HG02938 (cell line): Measurements from ENCODE around the gene FOXA2.
"Not testable (repeated sequence)": the region's sequence is repeated elsewhere in the genome, so short reads cannot be mapped to it uniquely, and the experiment has no call there.

Experiments
- ATAC-seq: cut with Tn5 transposase; IDR thresholded peaks from one replicate; pipeline ENCODE4 v1.9.1; 2021; ENCODE audit warnings: mild to moderate bottlenecking, moderate library complexity; ENCODE audit not compliant: unreplicated experiment

FOXA2 gene

DNA sequence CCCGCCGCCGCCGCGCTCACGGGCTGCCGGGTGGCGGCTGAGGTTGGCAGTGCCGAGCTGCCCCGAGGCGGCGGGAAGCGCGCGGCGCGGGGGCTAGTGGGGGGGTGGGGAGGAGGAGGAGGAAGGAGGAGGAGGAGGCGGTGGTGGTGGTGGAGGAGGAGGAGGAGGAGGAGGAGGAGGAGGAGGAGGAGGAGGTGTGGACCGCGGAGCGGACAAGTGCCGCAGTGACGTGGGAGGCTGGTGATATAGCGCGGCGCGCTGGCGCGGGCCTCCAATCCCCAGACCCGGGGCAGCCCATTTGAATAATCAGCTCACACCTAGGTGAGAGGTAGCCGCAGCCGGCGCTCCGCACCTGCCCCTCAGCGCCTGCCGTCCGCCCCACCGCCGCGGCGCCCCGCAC, at the start of gene FOXA2:
FOXA2 (minus strand) TSS at position 51 of the 400 bp plus-strand sequence. CDS start 294 bp downstream, outside the sequence.
- no peak for ATAC-seq

DNA sequence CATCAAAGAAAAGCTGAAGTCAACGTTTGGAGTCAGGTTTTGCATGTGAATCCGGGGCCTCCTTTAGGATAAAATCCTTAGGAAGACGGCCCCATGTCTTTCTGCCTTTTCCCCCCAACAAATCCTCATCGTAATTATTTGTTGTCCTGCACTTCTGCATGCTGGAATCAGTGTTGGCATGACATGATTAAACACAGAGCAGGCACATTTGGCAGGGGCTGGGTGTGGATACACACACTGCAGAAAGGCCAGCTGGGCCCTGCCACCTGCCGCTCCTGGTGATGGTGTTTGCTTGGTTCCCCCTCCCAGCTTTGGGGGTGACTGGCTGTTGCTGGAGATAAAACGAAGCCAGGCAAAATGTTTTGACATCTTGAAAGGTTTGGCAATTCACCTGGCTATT, 46.3 kb upstream of the FOXA2 start:
- ATAC-seq, result no peak

DNA sequence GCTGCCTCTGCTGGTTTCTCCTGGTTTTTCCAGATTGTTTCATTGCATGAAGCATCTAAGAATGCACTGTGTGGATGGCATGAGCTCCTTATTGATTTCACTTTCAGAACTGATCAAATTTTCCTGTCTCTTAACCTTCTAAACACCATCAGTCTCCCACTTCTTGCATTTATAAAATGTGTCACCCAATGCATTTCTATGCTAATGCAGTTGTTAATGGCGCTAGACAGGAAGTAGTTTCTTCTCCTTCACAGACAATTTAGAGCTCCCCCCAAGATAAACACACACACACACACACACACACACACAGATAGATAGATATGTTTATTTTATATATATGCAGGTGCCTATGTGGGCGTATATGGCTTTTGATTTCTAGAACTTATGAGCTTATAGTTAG, 45.6 kb upstream of the FOXA2 start:
- no peak for ATAC-seq

DNA sequence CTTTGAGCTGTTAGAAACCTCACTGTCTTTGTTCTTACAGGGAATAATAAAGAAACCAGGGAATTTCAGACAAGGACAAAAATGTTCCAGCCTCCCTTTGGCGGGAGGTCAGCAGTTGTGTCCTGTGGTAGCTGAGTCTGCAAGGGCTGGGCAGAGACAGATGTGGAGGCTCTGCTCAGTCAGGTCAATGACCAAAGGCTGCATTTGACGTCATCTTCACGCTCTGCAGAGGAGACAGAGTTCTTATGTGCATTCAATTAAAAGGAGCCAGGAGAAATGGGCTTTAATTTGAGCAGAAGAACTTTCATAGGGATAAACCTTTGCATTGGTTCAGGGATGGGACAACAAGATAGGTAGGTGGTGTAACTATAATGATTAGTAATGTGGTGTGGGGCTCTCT, 45.1 kb upstream of the FOXA2 start:
- no peak for ATAC-seq

DNA sequence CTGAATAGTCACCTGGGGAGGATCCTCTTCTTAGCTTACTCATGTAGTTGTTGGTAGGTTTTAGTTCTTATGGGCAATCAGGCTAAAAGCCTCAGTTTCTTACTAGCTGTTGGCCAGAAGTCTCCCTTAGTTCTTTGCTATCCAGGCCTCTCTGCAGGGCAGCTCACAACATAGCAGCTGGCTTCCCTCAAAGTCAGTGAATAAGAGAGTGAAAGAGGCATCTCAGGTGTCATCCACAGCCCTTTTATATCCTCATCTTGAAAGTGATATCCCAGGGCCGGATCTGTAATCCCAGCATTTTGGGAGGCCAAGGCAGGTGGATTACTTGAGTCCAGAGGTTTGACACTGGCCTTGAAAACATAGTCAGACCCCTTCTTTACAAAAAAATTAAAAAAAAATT, 42.1 kb upstream of the FOXA2 start:
- no peak for ATAC-seq

DNA sequence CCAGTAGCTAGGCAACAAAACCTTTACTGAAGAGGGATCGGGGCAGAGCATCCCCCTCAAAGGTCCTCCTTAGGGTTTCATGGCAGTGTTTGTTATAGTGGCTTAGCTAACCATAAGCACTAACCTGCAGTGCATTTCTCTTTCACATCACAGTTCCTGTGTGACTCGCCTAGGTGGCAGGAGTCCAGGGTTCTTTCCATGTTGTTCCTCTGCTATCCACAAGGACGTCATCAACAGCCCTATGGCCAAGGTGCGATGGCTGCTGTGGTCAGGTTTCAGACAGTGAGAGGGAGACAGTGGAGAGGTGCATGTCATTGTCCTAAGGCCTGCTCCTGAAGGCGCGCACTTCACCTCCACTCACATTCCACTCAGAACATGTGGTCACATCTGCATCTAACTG, 38.8 kb upstream of the FOXA2 start:
- no peak for ATAC-seq

DNA sequence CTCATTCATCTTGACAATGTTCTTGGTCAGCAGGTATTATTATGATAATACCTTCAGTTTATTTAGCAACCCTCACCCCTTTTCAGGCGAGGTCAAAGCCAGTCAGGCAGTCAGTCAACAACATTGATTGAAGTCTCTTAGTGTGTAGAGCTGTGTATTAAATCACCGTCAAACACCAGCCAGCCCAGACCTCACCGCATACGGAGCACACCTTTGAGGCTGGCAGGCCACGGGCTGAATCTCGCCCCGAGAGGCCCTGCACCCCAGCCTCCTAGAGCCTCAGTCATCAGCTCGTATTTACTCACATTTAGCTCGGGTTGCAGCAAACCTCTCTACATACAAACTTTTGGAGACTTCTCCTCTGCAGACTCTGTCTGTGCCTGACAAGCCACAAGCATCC, 36.0 kb upstream of the FOXA2 start:
- ATAC-seq, result no peak

DNA sequence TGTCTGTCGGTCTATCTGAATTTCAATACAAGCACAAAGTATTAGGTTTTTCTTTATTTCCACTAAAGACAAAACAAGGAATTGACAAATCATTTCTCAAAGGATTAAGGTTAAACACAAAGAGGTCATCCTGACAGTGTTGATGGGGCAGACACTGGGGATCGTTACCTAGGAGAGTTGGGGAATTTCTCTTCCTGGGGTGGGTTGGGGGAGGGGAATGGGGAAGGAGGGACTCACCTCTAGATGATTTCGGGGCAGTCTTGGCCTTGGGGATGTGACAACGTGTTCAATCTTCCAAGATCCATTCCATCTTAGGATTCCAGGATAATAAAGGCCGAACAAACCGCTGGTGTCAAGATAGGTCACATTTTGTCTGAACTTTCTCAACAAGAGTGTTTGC, 35.4 kb upstream of the FOXA2 start:
- ATAC-seq, result no peak

DNA sequence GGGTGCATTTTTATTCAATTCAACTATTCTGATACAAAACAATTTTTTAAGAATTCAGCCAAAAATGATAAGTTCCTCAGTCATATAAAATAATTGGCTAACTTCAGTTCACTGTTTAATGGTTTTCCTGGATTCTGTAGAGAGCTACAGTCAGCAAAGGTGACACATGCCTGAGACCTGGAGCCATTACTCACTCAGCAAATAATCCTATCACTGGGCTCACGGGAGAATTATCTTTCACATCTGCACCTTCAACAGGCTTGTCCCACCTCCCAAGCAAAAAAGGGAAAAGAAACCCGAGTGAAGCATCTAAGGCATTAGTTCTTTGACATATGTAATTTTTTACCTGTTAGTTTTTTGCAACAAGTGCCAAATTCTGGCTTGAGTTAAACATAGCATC, 34.9 kb upstream of the FOXA2 start:
- ATAC-seq, result no peak

DNA sequence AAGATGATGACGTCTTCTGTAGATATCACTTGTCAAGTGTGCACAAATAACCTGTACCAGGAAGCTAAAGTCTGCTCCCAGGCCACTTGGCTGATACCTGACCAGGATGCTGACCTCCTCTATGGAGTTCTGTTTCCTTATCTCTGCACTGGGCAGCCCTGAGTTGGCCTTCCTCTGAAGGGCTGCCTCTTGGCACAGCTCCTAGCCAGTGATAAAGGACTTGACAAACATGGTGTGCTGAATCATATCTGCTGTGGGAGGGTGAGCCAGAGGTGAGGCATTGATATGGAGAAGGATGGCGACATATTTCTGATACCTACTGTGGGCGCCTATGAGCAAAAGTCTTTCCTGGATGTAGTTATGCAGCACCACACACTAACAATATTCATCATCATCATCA, 32.8 kb upstream of the FOXA2 start:
- ATAC-seq, result no peak

DNA sequence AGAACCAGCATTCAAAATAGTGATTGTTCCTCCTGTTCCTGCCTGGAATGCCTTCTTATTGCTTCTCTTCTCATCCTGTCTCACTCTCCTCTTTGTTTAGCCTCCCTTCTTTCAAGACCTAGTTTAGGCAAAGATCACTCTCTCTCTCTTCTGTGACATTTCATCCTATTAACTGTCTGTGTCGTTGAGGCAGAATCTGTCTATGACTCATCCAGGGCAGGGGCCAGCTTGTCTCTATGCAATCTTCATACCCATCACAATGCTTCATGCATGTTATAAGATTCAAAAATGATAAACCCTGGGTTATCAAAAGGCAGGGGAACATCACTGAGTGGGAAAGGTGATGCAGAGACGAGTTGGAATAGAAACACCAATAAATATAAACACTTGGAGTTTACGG, 32.2 kb upstream of the FOXA2 start:
- no peak for ATAC-seq

DNA sequence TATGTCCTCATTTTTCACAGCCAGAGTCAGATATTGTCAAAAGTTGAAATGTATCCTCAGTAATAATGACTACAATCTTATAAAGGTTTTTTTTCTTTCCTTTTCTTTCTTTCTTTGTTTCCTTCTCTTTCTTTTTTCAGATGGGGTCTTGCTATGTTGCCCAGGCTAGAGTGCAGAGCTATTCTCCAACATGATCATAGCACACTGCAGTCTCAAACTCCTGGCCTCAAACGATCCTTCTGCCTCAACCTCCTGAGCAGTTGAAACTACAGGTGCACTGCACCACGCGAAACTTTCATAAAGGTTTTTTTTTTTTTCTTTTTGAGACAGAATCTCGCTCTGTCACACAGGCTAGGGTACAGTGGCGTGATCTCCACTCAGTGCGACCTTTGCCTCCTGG, 31.1 kb upstream of the FOXA2 start:
- ATAC-seq, result no peak

DNA sequence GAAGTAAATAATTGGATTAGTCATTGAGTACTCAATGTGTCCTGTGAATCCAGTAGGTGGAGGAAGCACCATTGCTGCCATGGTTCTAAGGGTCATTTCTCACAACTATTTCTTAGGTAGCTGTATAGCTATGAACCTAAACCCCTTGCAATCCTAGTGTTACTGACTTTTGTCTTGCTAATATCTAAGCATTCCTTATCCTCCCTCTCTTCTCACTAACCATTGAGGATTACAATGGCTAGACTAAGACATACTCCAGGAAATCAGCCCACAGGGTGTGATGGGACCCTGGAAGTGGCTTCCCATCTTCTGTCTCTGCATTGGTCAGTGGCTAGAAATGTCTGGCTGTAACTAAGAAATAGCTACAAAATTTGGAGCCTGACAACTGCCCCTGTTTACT, 27.3 kb upstream of the FOXA2 start:
- no peak for ATAC-seq

DNA sequence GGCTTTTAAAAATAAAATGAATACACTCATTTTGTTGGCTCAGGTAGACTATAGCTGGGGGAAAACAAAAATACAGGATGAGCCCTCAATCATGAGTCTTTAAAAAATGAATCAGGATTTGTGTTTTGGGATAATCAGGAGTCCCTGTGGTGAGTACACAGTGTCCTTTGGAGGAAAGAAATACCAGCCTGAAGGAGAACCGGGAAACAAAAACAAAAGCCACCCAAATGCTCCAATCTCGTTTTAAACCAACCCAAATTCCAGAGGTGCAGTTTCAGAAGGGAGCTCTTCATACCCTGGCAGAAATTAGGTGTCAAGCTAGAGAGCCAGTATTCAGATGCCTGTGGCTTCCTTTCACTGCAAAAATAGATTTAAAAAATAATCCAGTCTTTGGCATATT, 23.3 kb upstream of the FOXA2 start:
- ATAC-seq, result no peak

DNA sequence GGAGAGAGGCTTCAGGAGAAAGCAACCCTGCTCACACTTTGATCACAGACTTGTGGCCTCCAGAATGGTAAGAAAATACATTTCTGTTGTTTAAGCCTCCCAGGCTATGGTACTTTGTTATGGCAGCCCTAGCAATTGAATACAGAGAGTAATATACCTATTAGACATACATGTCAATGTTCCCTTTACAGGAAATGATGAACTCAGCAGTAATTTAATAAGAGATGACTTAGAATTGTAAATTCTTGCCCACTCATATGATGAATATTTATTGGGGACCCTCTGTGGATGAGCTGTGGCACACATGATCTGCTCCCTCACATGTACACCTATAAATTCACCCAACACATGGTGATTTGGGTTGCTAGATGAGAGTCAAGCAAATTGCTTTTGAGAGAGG, 20.4 kb upstream of the FOXA2 start:
- ATAC-seq, result no peak

DNA sequence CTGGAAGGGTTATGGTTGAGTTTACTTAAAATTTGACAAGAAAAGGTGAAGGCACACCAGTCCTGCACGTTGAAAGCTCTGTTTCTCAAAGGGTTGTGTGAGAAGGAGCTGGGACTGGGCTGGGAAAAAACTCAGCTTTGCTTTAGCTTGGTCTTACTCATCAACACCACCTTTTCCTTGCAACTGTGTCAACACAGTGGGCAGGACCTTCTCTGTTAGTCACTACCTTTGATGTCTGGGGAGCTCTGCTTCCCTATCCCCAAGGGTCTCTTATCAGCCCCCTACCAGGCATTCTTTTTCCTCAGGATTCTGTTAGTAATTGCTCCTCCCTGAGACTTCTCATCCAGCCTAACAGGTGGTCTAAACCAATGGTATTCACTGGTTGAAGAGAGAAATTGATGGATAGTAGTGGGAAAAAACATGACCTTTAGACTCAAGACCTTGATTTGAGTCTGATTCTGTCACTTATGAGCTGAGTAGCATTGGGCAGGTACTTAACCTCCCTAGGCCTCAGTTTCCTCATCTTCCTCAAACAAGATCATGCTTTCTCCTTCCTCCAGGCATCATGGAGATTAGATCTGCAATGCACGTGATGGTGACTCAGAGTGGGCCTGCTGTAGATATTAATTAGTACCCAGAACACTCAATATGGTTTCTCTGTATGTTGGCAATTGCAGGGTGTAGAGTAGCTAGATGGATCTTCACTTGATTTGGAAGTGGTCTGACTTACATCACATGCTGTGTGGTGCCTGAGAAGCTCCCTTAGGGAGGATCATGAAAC, 17.2 kb upstream of the FOXA2 start:
- ATAC-seq, result no peak

DNA sequence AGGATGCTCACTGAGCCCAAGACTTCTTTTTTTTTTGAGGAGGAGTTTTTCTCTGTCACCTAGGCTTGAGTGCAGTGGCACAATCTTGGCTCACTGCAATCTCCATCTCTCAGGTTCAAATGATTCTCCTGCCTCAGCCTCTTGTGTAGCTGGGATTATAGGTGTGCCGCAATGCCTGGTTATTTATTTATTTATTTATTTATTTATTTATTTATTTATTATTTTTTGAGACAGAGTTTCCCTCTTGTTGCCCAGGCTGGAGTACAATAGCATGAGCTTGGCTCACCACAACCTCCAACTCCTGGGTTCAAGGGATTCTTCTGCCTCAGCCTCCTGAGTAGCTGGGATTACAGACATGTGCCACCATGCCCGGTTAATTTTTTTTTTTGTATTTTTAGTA, 14.9 kb upstream of the FOXA2 start:
- not testable (repeated sequence) for ATAC-seq

DNA sequence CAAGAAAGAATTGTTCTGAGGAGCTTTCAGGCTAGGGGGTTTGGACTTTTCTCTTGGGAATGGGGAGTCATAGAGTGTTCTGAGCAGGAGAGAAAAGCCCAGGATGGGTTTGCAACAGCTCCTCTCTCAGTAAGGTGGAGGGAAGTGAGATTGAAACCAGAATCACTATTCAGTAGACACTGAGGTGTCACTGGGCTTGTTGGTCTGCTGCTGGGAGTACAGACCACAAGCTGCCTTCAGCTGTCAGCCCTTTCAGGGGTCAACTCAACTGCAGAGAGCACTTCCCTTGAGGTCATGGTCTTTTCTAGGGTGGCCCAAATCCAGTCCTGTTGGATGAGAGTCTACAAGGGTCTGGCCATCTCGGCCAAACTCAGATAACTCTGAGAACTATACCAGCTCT, 12.9 kb upstream of the FOXA2 start:
- no peak for ATAC-seq

DNA sequence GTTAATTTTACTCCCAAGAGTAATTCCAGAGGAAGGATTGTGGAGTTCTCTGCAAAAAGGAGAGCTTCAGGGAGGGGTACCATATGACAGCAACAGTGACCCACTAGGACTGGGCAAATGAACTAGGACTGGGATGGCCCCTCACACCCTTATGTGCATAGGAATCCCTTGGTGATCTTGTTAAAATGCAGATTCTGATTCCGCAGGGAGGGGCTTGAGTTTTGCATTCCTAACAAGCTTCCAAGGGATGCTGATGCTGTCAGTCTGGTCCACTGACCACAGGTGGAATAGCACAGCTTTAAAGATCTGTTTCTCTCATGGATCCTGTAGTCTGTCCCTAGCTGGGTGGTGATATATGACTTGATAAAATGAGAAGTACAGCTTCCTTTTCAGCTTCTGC, 6.3 kb upstream of the FOXA2 start:
- ATAC-seq, result no peak

DNA sequence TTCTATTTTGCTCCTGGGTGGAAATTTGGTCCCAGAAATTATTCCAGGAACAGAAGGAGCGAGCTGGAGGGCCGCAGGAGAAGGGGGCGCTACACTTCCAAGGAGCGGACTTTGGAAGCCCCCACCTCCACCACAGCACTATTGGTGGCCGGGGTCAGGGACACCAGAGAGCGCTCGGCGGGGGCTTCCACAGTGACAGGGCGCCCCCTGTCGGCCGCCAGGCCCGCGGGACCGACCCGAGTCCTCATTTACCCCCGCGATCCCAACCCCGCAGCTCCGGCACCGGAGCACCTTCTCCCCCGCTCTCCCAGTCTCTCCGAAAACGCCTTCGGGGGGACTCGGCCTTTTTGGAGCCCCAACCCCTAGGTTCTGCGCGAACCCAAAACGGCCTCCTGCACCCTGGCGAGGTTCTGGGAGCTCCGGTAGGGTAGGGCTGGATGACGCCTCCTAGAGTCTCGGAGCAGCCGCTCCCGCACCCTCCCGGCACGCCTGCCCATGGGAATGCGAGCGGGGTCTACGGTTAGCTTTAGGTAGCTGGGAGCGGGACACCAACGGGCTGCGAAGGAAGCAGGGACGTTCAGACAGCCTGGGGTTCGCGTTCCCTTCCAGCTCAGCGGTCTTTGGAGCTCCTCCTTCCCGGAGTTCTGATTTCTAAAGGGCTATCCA, 2.4 kb upstream of the FOXA2 start:
- ATAC-seq, result no peak

DNA sequence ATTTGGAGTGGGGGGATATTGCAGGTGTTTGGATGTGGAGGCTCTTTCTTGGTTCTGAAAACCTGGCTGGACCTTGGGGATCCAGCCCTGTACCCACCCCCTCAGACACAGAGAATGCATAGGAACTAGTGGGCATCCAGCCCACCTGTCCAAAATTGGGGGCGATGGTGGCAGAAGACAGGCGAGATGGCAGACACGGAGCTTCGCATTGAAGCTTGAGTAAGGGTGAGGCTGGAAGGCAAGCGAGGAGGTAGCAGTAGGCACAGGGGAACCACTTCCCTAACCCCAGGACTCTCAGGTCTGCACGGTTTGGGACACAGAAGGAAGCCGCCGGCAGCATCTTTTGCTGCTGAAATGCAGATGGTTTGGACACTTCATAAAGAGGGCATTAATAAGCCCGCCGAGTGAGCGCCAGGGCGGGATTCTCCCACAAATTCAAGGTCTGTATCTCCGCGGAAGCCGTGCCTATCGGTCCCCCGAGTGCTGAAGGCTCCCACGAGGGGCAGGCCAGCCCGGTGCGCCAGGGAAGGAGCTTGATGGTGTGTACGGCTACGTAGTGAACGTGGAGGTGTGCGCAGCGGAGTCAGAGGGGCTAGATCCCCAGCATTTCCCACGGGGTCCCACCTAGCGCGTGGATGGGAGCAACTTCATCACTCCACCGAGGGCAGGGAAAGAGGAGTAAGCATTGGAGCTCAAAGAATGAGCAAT, 1.6 kb upstream of the FOXA2 start:
- no peak for ATAC-seq
